Mammary epithelial cell (primary cell): ENCODE results near the gene PRTFDC1.

Experiments
- EZH2 ChIP-seq: IDR thresholded peaks from 2 replicates; pipeline ENCODE4 v1.6.1; 2012; ENCODE audit warnings: low read length, inconsistent platforms, borderline replicate concordance
- TF ChIP-seq, protein P1 (sequence below), 2 donors: IDR thresholded peaks in 1 of 2; conservative IDR thresholded peaks in 1 of 2; 2 replicates each; pipeline ENCODE4 v1.5.1; 2011 to 2012; ENCODE audit warnings: inconsistent platforms in 2 of 2, low read length in 2 of 2, mild to moderate bottlenecking in 2 of 2, control low read depth in 1 of 2, low read depth in 1 of 2; ENCODE audit not compliant: insufficient read depth in 1 of 2; ENCODE audit errors: extremely low read depth in 1 of 2

DNA sequence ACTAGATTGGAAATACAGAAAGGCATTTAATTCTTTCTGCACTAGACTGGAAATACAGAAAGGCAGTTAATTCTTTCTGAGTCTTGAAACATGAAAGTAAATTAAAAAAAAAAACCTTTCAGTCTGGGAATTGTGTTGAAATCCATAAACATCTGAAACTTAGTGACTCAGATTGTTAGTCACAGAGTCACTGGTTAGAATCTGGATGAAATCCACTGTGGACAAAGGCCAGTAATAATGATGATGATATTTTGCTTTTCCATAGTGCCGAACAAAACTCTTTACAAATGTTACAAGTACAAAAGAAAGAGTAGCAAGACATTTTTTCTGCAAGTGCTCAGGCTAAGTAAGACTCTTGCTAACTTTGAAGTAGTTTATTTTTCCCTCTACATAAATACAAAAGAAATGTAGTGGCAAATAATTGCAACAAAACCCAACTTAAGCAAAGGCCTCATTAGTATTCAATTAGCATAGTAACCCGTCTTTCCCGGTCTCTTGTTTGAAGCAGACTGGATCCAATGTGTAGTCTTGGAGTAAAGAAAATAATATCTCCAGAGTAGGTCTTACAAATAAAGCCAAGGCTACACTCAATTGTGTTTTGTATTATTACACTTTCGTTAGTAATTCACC lies 5.8 kb upstream of the PRTFDC1 start:
- TF ChIP-seq, protein P1, sequence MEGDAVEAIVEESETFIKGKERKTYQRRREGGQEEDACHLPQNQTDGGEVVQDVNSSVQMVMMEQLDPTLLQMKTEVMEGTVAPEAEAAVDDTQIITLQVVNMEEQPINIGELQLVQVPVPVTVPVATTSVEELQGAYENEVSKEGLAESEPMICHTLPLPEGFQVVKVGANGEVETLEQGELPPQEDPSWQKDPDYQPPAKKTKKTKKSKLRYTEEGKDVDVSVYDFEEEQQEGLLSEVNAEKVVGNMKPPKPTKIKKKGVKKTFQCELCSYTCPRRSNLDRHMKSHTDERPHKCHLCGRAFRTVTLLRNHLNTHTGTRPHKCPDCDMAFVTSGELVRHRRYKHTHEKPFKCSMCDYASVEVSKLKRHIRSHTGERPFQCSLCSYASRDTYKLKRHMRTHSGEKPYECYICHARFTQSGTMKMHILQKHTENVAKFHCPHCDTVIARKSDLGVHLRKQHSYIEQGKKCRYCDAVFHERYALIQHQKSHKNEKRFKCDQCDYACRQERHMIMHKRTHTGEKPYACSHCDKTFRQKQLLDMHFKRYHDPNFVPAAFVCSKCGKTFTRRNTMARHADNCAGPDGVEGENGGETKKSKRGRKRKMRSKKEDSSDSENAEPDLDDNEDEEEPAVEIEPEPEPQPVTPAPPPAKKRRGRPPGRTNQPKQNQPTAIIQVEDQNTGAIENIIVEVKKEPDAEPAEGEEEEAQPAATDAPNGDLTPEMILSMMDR (conservative IDR thresholded peaks at IDR 0.05 in 1 of 2, IDR thresholded peaks at IDR 0.05 in 1 of 2; ENCODE audit: extremely low read depth in 1 of 2, insufficient read depth in 1 of 2, low read depth in 1 of 2, low read length in 2 of 2), result no peak
- no peak for TF ChIP-seq EZH2
